Uterus (tissue), 4 donors: ENCODE measurements around the gene GNA12. TPM values are rescaled to one million over a fixed set of nuclear protein-coding genes. Genes with fewer than 3 reads are reported as not detected.

Experiments used
- DNase-seq, 2 donors: peaks; one replicate each; pipeline ENCODE4 v3.0.0-alpha.2; 2019 to 2020
- H3K27ac ChIP-seq, 2 donors: fragments of 200-600 bp; sonication (generic); 1 replicate in 1 of 2; 2 replicates in 1 of 2; pipeline ENCODE4 v1.5.1; 2016 to 2018
- H3K27me3 ChIP-seq, 2 donors: fragments of 200-600 bp; sonication (generic); one replicate each; pipeline ENCODE4 v1.5.1; 2018 to 2019; ENCODE audit warnings: control low read depth in 1 of 2
- H3K36me3 ChIP-seq, 2 donors: fragments of 200-600 bp; sonication (generic); one replicate each; pipeline ENCODE4 v1.5.1; 2019; ENCODE audit warnings: control low read depth in 1 of 2
- H3K4me1 ChIP-seq, 2 donors: fragments of 200-600 bp; sonication (generic); one replicate each; pipeline ENCODE4 v1.5.1; 2018 to 2019; ENCODE audit warnings: control low read depth in 1 of 2
- H3K4me3 ChIP-seq, 2 donors: fragments of 200-600 bp; sonication (generic); 1 replicate in 1 of 2; 2 replicates in 1 of 2; pipeline ENCODE4 v1.5.1; 2018 to 2019; ENCODE audit warnings: mild to moderate bottlenecking in 1 of 2
- H3K9me3 ChIP-seq, 2 donors: fragments of 200-600 bp; sonication (generic); one replicate each; pipeline ENCODE4 v1.5.1; 2019; ENCODE audit warnings: control low read depth in 1 of 2
- CTCF ChIP-seq, 4 experiments: fragments of 200-600 bp in 2 of 4; fragments of 450-650 bp in 2 of 4; sonication (generic) in 2 of 4; IDR thresholded peaks; one replicate each; pipeline ENCODE4 v1.5.1; 2016 to 2019; ENCODE audit warnings: antibody characterized with exemption in 4 of 4, mild to moderate bottlenecking in 2 of 4, moderate library complexity in 1 of 4
- POLR2A ChIP-seq, 2 donors: fragments of 450-650 bp; IDR thresholded peaks; one replicate each; pipeline ENCODE4 v1.6.1; 2016; ENCODE audit warnings: antibody characterized with exemption in 2 of 2, mild to moderate bottlenecking in 1 of 2, moderate library complexity in 1 of 2
- intact Hi-C: fragments of 100-400 bp; cut with DNase I; formaldehyde crosslinking; loops from one replicate; pipeline ENCODE4 v1.15.1; 2023; ENCODE audit warnings: low total_unique reads
- total RNA-seq, 4 donors: library from RNA; depleted of rRNA in 3 of 4; stranded (reverse); fragments of >200 nt in 3 of 4; gene quantifications; one replicate each; pipeline versions ENCODE4 v1.1.0 to v1.2.4, GENCODE V29; 2014 to 2023
- donor health status: DM: yes; HTN: yes; CAD: no.

GNA12 gene
- total RNA-seq, 4 donors from 2014 or later: 20.5 to 109 (median 50.3) TPM

- DNase-seq: no peak
- intact Hi-C loops: no loop called here
- H3K27me3 ChIP-seq: no peaks in the 10 kb centered on the region
- no peaks in the 10 kb centered on the region for H3K36me3 ChIP-seq
- peaks cover 0 to 15% of the 10 kb centered on the region in 2 donors for H3K4me1 ChIP-seq
- peak overlapping the region; percentile 50 to 63 for H3K27ac ChIP-seq
- TF ChIP-seq CTCF (IDR thresholded peaks at IDR 0.05): no peak
- no peak for TF ChIP-seq POLR2A (IDR thresholded peaks at IDR 0.05)
- no peak overlapping the region for H3K4me3 ChIP-seq
- H3K9me3 ChIP-seq: no peaks in the 10 kb centered on the region
Measured at GRCh38 chr7:2819161-2819953, 24.8 kb downstream of the GNA12 start.

GRCh38 chr7:2818653-2819052, 25.5 kb downstream of the GNA12 start:
- TF ChIP-seq CTCF (IDR thresholded peaks at IDR 0.05): no peak
- no peak for TF ChIP-seq POLR2A (IDR thresholded peaks at IDR 0.05)
- intact Hi-C loops: no loop called here
- no peaks in the 10 kb centered on the region for H3K27me3 ChIP-seq
- H3K36me3 ChIP-seq: no peaks in the 10 kb centered on the region
- peak overlapping the region; percentile 50 to 63 for H3K27ac ChIP-seq
- no peak for DNase-seq
- no peak overlapping the region for H3K4me3 ChIP-seq
- no peaks in the 10 kb centered on the region for H3K9me3 ChIP-seq
- peaks cover 0 to 15% of the 10 kb centered on the region in 2 donors for H3K4me1 ChIP-seq

- peak overlapping the region; percentile 50 to 63 for H3K27ac ChIP-seq
Measured at GRCh38 chr7:2818121-2818520, 26.0 kb downstream of the GNA12 start.

GRCh38 chr7:2817456-2817855, 26.7 kb downstream of the GNA12 start:
- peak overlapping the region; percentile 50 to 63 for H3K27ac ChIP-seq
- no peaks in the 10 kb centered on the region for H3K9me3 ChIP-seq
- no peaks in the 10 kb centered on the region for H3K36me3 ChIP-seq
- H3K4me1 ChIP-seq: peaks cover 0 to 15% of the 10 kb centered on the region in 2 donors
- no peaks in the 10 kb centered on the region for H3K27me3 ChIP-seq
- H3K4me3 ChIP-seq: no peak overlapping the region
- TF ChIP-seq POLR2A (IDR thresholded peaks at IDR 0.05) (no peak), CTCF (IDR thresholded peaks at IDR 0.05) (no peak)
- intact Hi-C loops: no loop called here
- no peak for DNase-seq

More at GRCh38 chr7:2818121-2818520, 26.0 kb downstream of the GNA12 start:
- DNase-seq: peak in 1 of 2 donors; percentile 50
- H3K4me3 ChIP-seq: no peak overlapping the region
- intact Hi-C loops: no loop called here
- no peaks in the 10 kb centered on the region for H3K36me3 ChIP-seq
- H3K9me3 ChIP-seq: no peaks in the 10 kb centered on the region
- TF ChIP-seq POLR2A (IDR thresholded peaks at IDR 0.05) (no peak), CTCF (IDR thresholded peaks at IDR 0.05) (no peak)
- peaks cover 0 to 15% of the 10 kb centered on the region in 2 donors for H3K4me1 ChIP-seq
- H3K27me3 ChIP-seq: no peaks in the 10 kb centered on the region

- intact Hi-C loops: no loop called here
Measured at GRCh38 chr7:2815875-2816245, 28.2 kb downstream of the GNA12 start.

More at GRCh38 chr7:2815875-2816245, 28.2 kb downstream of the GNA12 start:
- Histone ChIP-seq H3K36me3 (no peaks in the 10 kb centered on the region), H3K9me3 (no peaks in the 10 kb centered on the region), H3K27ac (peak overlapping the region in 1 of 2 donors; percentile 78), H3K4me1 (peaks cover 0 to 10% of the 10 kb centered on the region in 2 donors), H3K27me3 (no peaks in the 10 kb centered on the region), H3K4me3 (no peak overlapping the region)
- no peak for DNase-seq
- TF ChIP-seq CTCF (IDR thresholded peaks at IDR 0.05) (no peak), POLR2A (IDR thresholded peaks at IDR 0.05) (no peak)
